Panc1 (cell line): ENCODE measurements around the gene OR8B8. TPM values are rescaled to one million over a fixed set of nuclear protein-coding genes. Genes with fewer than 3 reads are reported as not detected.
"Not testable (repeated sequence)": the region's sequence is repeated elsewhere in the genome, so short reads cannot be mapped to it uniquely, and the experiment has no call there.

Source experiments
- ATAC-seq: fragments of 200-7000 bp; cut with Tn5 transposase; 2 replicates; pipeline ENCODE4 v1.9.1; 2020; ENCODE audit warnings: mild to moderate bottlenecking, moderate library complexity
- BruUV-seq: library from RNA; stranded (reverse); fragments of 400-500 nt; replicated peaks from 2 replicates; lab custom pipeline; 2021; lab: Mats Ljungman, UMichigan
- CTCF ChIA-PET: fragments of 300-600 bp; sonication (Branson Sonifier 250); formaldehyde crosslinking; loops from one replicate; lab custom pipeline; 2022; ENCODE audit warnings: antibody characterized with exemption; lab: Charles Lee
- POLR2A ChIA-PET: fragments of 300-600 bp; sonication (Branson Sonifier 250); formaldehyde crosslinking; loops from one replicate; lab custom pipeline; 2022; ENCODE audit warnings: antibody characterized with exemption; lab: Charles Lee
- DNase-seq: peaks from one replicate; pipeline ENCODE4 v3.0.0-alpha.2; 2010; ENCODE audit warnings: low read depth, low spot score
- H3K27ac ChIP-seq: 2 replicates; pipeline ENCODE4 v1.5.1; 2011; ENCODE audit warnings: mild to moderate bottlenecking, low read length, inconsistent platforms
- H3K27me3 ChIP-seq: fragments of 200-500 bp; sonication (Bioruptor generic); 2 replicates; pipeline ENCODE4 v1.6.0; 2014; ENCODE audit warnings: low read length, inconsistent platforms; ENCODE audit not compliant: control insufficient read depth, insufficient read depth
- H3K36me3 ChIP-seq: fragments of 200-500 bp; sonication (Bioruptor generic); 2 replicates; pipeline ENCODE4 v1.5.1; 2014; ENCODE audit warnings: inconsistent platforms, mild to moderate bottlenecking, low read length, moderate library complexity; ENCODE audit not compliant: control insufficient read depth, insufficient read depth
- H3K4me1 ChIP-seq: 2 replicates; pipeline ENCODE4 v1.5.1; 2011; ENCODE audit warnings: inconsistent platforms, mild to moderate bottlenecking, low read length, moderate library complexity; ENCODE audit not compliant: control insufficient read depth, insufficient read depth
- H3K4me3 ChIP-seq, 2 experiments: 2 replicates each; pipeline ENCODE4 v1.5.1; 2011 to 2012; ENCODE audit warnings: low read depth in 2 of 2, low read length in 2 of 2, mild to moderate bottlenecking in 2 of 2, inconsistent platforms in 1 of 2, moderate library complexity in 1 of 2
- H3K9me3 ChIP-seq: fragments of 200-500 bp; sonication (Bioruptor generic); 2 replicates; pipeline ENCODE4 v1.5.1; 2014; ENCODE audit warnings: low read depth, mild to moderate bottlenecking, inconsistent platforms, low read length, moderate library complexity; ENCODE audit not compliant: control insufficient read depth, insufficient read depth
- POLR2AphosphoS5 ChIP-seq: IDR thresholded peaks from 2 replicates; pipeline ENCODE4 v1.6.1; 2012; ENCODE audit warnings: mild to moderate bottlenecking, low read depth, low read length, moderate library complexity
- SIN3A ChIP-seq: IDR thresholded peaks from 2 replicates; pipeline ENCODE4 v1.6.1; 2012; ENCODE audit warnings: low read depth, mild to moderate bottlenecking, low read length, moderate library complexity, borderline replicate concordance; ENCODE audit not compliant: insufficient read depth
- TCF7L2 ChIP-seq: IDR thresholded peaks from 2 replicates; pipeline ENCODE4 v1.6.1; 2011; ENCODE audit warnings: mild to moderate bottlenecking, low read depth, low read length, inconsistent platforms
- in situ Hi-C: cut with HindIII; loops from 2 replicates; pipeline ENCODE4 v1.10.0; 2016; ENCODE audit warnings: low sequenced_read_pairs, low pct_unique_long_range_greater_than_20kb
- intact Hi-C: fragments of 100-400 bp; cut with micrococcal nuclease; formaldehyde crosslinking; loops from one replicate; pipeline ENCODE4 v1.10.0; 2022; ENCODE audit not compliant: unreplicated experiment
- total RNA-seq: library from RNA; stranded (reverse); gene quantifications from one replicate; pipeline ENCODE4 v1.2.1, GENCODE V29; 2021; ENCODE audit not compliant: unreplicated experiment
- TF ChIP-seq, protein P1 (sequence below): fragments of 450-650 bp; IDR thresholded peaks from 2 replicates; pipeline ENCODE4 v1.5.1; 2017; ENCODE audit warnings: mild to moderate bottlenecking
- TF ChIP-seq, protein P2 (sequence below), 2 experiments: IDR thresholded peaks; 2 replicates each; pipeline ENCODE4 v1.6.1; 2011 to 2012; ENCODE audit warnings: low read depth in 2 of 2, control low read depth in 1 of 2, low read length in 1 of 2, mild to moderate bottlenecking in 1 of 2, moderate library complexity in 1 of 2; ENCODE audit not compliant: insufficient read depth in 1 of 2

The OR8B8 gene
- total RNA-seq, 1 experiment from 2014 or later = not detected

DNA sequence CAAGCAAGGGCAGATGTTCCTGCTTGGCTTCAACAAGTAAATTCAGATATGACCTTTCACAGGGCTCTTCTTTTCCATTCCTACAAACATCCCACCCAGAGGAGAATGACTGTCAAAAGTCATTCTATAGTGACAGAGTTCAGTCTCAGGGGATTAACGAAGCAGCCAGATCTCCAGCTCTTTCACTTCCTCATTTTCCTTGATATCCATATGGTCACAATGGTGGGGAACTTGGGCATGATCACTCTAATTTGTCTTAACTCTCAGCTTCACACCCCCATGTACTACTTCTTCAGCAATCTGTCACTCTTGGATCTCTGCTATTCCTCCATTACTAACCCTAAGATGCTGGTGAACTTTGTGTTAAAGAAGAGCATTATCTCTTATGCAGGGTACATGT lies 15.0 kb upstream of the OR8B8 start:
- no TSS peak for BruUV-seq
- no peak for TF ChIP-seq POLR2AphosphoS5
- TF ChIP-seq TCF7L2 = no peak
- TF ChIP-seq SIN3A = no peak
- TF ChIP-seq, protein P1, sequence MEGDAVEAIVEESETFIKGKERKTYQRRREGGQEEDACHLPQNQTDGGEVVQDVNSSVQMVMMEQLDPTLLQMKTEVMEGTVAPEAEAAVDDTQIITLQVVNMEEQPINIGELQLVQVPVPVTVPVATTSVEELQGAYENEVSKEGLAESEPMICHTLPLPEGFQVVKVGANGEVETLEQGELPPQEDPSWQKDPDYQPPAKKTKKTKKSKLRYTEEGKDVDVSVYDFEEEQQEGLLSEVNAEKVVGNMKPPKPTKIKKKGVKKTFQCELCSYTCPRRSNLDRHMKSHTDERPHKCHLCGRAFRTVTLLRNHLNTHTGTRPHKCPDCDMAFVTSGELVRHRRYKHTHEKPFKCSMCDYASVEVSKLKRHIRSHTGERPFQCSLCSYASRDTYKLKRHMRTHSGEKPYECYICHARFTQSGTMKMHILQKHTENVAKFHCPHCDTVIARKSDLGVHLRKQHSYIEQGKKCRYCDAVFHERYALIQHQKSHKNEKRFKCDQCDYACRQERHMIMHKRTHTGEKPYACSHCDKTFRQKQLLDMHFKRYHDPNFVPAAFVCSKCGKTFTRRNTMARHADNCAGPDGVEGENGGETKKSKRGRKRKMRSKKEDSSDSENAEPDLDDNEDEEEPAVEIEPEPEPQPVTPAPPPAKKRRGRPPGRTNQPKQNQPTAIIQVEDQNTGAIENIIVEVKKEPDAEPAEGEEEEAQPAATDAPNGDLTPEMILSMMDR = no peak
- TF ChIP-seq, protein P2, sequence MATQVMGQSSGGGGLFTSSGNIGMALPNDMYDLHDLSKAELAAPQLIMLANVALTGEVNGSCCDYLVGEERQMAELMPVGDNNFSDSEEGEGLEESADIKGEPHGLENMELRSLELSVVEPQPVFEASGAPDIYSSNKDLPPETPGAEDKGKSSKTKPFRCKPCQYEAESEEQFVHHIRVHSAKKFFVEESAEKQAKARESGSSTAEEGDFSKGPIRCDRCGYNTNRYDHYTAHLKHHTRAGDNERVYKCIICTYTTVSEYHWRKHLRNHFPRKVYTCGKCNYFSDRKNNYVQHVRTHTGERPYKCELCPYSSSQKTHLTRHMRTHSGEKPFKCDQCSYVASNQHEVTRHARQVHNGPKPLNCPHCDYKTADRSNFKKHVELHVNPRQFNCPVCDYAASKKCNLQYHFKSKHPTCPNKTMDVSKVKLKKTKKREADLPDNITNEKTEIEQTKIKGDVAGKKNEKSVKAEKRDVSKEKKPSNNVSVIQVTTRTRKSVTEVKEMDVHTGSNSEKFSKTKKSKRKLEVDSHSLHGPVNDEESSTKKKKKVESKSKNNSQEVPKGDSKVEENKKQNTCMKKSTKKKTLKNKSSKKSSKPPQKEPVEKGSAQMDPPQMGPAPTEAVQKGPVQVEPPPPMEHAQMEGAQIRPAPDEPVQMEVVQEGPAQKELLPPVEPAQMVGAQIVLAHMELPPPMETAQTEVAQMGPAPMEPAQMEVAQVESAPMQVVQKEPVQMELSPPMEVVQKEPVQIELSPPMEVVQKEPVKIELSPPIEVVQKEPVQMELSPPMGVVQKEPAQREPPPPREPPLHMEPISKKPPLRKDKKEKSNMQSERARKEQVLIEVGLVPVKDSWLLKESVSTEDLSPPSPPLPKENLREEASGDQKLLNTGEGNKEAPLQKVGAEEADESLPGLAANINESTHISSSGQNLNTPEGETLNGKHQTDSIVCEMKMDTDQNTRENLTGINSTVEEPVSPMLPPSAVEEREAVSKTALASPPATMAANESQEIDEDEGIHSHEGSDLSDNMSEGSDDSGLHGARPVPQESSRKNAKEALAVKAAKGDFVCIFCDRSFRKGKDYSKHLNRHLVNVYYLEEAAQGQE (IDR thresholded peaks at IDR 0.05; ENCODE audit: insufficient read depth in 1 of 2, low read depth in 2 of 2, low read length in 1 of 2) = no peak
- ChIA-PET CTCF (no interaction called here), POLR2A (no interaction called here)
- ATAC-seq (no peak), DNase-seq (no peak)
- H3K4me3 ChIP-seq = no peak overlapping the region
- no peaks in the 10 kb centered on the region for H3K27me3 ChIP-seq
- H3K27ac ChIP-seq = no peak overlapping the region
- H3K9me3 ChIP-seq = no peaks in the 10 kb centered on the region
- H3K4me1 ChIP-seq = no peaks in the 10 kb centered on the region
- in situ Hi-C loops (no loop called here), intact Hi-C loops (no loop called here)
- no peaks in the 10 kb centered on the region for H3K36me3 ChIP-seq

DNA sequence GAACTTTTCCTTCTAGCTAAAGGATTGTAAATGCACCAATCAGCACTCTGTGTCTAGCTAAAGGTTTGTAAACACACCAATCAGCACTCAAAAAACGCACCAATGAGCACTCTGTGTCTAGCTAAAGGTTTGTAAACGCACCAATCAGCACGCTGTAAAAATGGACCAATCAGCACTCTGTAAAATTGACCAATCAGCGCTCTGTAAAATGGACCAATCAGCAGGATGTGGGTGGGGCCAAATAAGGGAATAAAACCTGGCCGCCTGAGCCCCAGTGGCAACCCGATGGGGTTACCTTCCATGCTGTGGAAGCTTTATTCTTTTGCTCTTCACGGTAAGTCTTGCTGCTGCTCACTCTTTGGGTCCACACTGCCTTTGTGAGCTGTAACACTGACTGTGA lies 13.9 kb upstream of the OR8B8 start:
- CTCF ChIA-PET, H3K4me1 ChIP-seq, intact Hi-C loops, H3K27ac ChIP-seq, H3K4me3 ChIP-seq, H3K9me3 ChIP-seq, in situ Hi-C loops, POLR2A ChIA-PET, DNase-seq, H3K27me3 ChIP-seq, H3K36me3 ChIP-seq, ATAC-seq, BruUV-seq: not testable (repeated sequence)

DNA sequence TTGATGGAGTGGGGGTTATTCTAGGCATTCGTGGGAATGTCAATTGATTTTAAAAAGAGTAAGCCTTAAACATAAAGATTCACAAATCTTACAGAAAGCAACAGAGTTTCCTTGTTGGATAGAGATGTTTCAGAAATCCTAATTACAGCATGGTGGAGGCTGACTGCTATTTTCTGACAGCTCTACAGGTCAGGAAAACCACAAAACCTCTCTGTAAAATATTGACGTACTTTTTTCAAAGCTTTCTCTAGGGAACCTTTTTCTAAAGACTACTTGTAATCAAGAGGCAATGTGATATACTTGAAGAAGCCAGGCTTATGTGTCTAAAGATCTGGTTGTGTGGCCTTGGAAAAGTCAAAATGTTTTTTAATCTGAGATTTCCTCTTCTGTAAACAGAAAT lies 9.1 kb upstream of the OR8B8 start:
- Histone ChIP-seq H3K27ac (no peak overlapping the region), H3K4me1 (no peaks in the 10 kb centered on the region), H3K9me3 (no peaks in the 10 kb centered on the region), H3K36me3 (no peaks in the 10 kb centered on the region), H3K27me3 (no peaks in the 10 kb centered on the region), H3K4me3 (no peak overlapping the region)
- intact Hi-C loops (no loop called here), in situ Hi-C loops (no loop called here)
- ATAC-seq (no peak), DNase-seq (no peak)
- ChIA-PET CTCF (no interaction called here), POLR2A (no interaction called here)
- TF ChIP-seq, protein P1 = no peak
- TF ChIP-seq TCF7L2 (no peak), SIN3A (no peak), POLR2AphosphoS5 (no peak)
- TF ChIP-seq, protein P2 (IDR thresholded peaks at IDR 0.05; ENCODE audit: insufficient read depth in 1 of 2, low read depth in 2 of 2, low read length in 1 of 2) = no peak
- BruUV-seq = no TSS peak
